GM13977 (cell line): ENCODE measurements around the gene TNFRSF4.
"Not testable (repeated sequence)": the region's sequence is repeated elsewhere in the genome, so short reads cannot be mapped to it uniquely, and the experiment has no call there.

Experiments
- DNase-seq: peaks from one replicate; pipeline ENCODE4 v3.0.0; 2012; ENCODE audit warnings: low spot score
- CTCF ChIP-seq: IDR thresholded peaks from 2 replicates; pipeline ENCODE4 v1.5.1; 2012; ENCODE audit warnings: mild to moderate bottlenecking, control low read depth; ENCODE audit not compliant: insufficient read depth; ENCODE audit errors: extremely low read depth, missing control alignments
- in situ Hi-C: fragments of 300-500 bp; cut with MboI; formaldehyde crosslinking; loops from one replicate; pipeline ENCODE4 v1.12.0; 2022; ENCODE audit warnings: low sequenced_read_pairs, low pct_unique_long_range_greater_than_20kb, mixed read lengths, inconsistent platforms; ENCODE audit not compliant: unreplicated experiment

TNFRSF4 gene

DNA sequence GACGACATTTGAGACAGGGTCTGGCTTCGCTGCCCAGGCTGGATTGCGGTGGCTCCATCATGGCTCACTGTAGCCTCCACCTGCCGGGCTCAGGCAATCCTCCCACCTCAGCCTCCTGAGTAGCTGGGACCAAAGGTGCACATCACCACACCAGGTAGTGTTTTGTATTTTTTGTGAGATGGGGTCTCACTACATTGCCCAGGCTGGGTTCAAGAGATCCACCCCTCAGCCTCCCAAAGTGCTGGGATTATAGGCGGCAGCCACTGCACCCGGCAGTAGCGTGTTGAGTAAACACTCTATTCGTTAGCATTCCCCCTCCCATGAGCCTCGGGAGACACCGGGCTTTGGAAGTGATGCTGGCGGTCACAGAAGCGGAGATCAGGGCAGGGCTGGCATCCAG is 39.4 kb upstream of the TNFRSF4 start:
- TF ChIP-seq CTCF, result no peak
- DNase-seq, result no peak
- in situ Hi-C loops, result no loop called here

- in situ Hi-C loops, result no loop called here
- peak; percentile 90 for DNase-seq
- TF ChIP-seq CTCF, result no peak
These were observed 36.9 kb upstream of the TNFRSF4 start for GRCh38 chr1:1250786-1251284.

DNA sequence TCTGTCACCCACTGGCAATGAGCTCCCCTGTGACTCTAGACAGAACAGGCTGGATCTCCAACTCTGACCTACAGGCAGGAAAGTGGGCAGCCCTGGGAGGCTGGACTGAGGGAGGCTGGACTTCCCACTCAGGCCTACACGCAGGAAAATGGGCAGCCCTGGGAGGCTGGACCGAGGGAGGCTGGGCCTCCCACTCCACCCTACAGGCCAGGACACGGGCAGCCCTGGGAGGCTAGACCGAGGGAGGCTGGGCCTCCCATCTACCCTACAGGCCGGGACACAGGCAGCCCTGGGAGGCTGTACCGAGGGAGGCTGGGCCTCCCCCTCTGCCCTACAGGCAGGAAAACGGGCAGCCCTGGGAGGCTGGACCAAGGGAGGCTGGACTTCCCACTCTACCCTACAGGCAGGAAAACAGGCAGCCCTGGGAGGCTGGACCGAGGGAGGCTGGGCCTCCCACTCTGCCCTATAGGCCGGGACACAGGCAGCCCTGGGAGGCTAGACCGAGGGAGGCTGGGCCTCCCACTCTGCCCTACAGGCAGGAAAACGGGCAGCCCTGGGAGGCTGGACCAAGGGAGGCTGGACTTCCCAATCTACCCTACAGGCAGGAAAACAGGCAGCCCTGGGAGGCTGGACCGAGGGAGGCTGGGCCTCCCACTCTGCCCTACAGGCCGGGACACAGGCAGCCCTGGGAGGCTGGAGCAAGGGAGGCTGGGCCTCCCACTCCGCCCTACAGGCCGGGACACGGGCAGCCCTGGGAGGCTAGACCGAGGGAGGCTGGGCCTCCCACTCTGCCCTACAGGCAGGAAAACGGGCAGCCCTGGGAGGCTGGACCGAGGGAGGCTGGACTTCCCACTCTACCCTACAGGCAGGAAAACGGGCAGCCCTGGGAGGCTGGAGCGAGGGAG is 34.3 kb upstream of the TNFRSF4 start:
- DNase-seq, in situ Hi-C loops: not testable (repeated sequence)

DNA sequence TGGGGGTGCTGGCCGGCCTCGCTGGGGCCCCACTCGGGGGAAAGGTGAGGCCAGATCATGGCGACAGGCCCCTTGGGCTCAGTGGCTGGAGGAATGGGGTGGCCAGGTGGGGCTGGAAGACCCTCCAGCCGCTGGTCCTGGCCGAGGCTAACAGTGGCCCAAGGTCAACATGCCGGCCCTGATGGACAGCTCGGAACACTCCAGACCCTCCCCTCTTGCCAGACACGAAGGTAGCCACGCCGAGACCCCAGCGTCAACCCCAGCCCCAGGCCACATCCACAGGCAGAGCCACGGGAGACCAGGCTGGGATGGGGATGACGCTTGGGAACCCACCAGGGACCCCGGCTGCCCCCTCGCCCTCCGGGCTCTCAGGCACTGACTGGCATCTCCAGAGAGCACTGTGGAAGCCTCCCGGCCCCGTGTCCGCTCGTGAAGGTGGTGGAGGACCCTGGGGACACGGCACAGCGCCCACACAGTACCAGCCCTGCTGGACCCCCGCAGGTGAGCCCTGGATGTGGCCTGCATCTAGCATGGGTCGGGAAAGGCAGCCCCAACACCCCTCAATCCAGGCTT is 33.5 kb upstream of the TNFRSF4 start:
- in situ Hi-C loops, result no loop called here
- DNase-seq, result no peak
- TF ChIP-seq CTCF, result no peak

DNA sequence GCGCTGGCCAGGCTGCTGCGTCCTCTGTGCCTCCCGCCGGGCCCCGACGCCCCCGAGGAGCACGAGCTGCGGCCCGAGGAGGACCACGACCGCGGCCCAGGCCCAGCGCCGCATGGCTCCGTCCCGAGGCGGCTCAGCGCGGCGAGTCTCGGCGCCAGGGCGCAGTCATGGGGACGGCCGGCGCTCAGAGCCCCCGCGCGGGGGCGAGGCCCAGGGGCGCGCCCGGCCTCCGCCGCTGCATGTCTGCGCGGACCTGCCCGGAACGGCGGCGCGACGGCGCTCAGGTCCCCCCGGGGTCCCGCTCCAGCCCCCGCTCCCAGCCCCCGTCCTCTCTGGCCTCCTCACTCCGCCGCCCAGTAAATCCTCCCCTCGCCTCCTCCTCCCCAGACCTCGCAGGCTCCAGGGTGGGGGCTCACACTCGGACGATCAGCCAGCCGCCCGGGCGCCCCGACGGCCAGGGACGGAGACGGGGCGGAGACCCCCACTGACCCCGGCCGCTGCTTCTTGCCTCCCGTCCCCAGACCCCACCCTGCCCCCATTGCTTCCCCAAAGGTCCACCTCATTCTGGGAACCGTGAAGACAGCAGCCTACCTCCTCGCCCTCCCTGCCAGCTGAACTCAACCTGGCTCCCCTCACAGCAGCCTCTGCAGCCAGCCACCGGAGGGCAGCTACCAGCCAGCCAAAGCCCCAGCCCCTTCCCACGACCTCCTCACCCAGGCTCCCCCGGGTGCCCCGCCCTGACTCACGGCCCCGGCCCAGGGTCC is 32.8 kb upstream of the TNFRSF4 start, which contains the start of gene C1QTNF12:
Gene C1QTNF12, minus strand, starts transcription at position 146 of the 764 bp plus-strand sequence. Its CDS starts 32 bp downstream, at position 114.
- in situ Hi-C loops, result no loop called here
- no peak for DNase-seq
- no peak for TF ChIP-seq CTCF

DNA sequence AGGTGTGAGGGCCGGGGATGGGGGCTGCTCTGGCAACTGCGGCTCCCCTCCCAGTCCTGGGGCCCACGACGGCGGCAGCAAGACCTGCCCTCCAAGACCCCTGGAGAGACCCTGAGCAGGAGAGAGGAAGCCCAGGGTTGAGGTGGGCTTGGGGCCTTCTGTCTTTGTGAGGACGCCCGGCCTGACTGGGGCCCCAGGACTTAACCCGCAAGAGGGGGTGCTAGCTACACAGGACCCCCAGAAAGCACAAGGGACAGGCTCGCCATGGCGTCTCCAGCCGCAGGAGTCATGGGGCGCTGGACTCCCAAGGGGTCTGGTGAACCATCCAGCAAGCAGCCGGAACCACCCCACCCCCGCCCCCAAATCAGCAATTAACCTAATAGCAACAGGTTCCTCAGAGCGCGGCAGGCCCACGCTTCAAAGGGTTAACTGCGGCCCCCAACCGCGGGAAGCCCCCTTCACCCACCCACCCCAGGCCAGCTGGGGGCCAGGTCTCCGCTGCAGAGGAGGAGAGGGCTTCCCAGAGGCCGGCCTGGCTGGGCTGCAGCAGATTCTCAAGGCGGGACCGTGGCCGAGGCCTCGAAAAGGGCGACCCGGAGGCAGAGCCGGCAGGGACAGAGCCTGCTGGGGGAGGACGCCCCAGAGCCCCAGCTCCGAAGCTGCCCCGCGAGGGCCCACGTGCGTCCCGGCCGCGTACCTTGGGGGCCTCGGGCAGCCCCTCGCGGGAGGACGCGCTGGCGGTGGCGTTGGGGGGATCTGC is 32.0 kb upstream of the TNFRSF4 start:
- no peak for TF ChIP-seq CTCF
- in situ Hi-C loops, result no loop called here
- DNase-seq, result no peak
